GM18873 (cell line): ENCODE data around the gene QRFP.

ENCODE experiments used
- ATAC-seq: cut with Tn5 transposase; IDR thresholded peaks from one replicate; pipeline ENCODE4 v1.9.1; 2021; ENCODE audit warnings: mild to moderate bottlenecking, moderate library complexity, moderate number of reproducible peaks; ENCODE audit not compliant: unreplicated experiment, low FRiP score

The QRFP gene

GRCh38 chr9:130878295-130878694 is 18.3 kb downstream of the QRFP start:
- no peak for ATAC-seq

GRCh38 chr9:130877300-130877699 is 19.3 kb downstream of the QRFP start:
- ATAC-seq, result no peak

DNA sequence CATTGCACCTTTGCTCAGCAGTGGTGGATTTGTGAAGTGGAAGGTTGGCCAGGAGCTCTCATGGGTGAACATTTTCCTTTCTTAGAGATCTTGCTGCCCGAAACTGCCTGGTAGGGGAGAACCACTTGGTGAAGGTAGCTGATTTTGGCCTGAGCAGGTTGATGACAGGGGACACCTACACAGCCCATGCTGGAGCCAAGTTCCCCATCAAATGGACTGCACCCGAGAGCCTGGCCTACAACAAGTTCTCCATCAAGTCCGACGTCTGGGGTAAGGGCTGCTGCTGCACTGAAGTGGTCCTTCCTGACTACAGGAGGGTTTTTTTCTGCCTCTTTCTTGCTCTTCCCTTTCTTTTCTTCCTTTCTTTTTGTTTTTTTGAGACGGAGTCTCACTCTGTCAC is 21.8 kb downstream of the QRFP start:
- ATAC-seq, result no peak

DNA sequence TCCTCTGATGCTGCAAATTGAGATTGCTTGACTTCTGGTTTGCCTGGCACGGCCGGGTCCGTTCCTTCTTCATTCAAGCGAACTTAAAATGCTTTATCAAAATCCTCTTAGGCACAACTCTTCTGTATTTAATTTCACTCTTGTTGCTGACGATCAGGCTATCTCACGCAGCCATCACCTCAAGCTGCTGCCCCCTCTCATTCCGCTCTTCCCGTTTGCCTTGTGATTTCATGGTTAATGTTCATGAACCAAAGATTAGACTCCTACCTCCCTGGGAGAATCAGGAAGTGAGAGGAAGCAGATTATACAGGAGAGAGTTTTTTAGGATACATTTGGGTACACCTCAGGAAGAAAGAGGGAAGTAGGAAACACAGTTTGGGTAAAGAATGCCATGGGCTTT is 22.6 kb downstream of the QRFP start:
- no peak for ATAC-seq

DNA sequence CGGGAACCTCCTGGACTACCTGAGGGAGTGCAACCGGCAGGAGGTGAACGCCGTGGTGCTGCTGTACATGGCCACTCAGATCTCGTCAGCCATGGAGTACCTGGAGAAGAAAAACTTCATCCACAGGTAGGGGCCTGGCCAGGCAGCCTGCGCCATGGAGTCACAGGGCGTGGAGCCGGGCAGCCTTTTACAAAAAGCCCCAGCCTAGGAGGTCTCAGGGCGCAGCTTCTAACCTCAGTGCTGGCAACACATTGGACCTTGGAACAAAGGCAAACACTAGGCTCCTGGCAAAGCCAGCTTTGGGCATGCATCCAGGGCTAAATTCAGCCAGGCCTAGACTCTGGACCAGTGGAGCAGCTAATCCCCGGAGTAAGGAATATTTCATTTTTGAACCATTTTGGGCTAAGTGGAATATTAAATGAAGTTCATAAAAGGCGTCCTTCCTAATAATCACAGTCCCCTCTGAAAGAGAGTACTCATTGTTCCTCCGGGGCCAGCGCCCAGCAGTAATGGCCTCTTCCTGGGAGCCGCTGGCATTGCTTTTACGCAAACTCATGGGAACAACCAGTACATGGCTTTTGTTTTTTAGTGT is 23.6 kb downstream of the QRFP start:
- no peak for ATAC-seq

DNA sequence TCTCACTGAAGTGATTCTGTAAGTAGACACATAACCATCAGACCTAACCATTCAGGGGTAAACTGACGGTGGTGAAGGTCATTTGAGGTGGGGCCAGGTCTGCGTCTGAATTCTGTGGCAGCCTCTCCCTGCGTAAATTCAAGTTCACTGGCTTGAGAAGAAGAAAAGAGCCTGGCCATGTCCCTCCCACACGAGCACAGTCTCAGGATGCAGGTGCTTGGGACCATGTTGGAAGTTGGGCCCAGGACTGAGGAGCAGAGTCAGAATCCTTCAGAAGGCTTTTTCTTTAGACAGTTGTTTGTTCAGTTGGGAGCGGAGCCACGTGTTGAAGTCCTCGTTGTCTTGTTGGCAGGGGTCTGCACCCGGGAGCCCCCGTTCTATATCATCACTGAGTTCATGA is 24.1 kb downstream of the QRFP start:
- no peak for ATAC-seq

DNA sequence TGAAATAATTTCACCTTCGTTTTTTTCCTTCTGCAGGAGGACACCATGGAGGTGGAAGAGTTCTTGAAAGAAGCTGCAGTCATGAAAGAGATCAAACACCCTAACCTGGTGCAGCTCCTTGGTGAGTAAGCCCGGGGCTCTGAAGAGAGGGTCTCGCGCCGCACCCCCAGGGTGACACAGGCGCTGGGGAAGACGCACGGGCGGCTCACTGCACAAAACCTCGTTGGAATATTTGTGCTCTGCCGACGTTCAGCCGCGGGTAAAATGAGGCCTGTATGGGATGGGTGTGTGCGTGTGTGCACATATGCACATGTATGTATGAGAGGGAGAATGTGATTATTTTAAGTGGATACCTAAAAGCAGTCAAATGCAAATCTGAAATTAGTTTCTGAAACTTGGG is 24.5 kb downstream of the QRFP start:
- no peak for ATAC-seq

DNA sequence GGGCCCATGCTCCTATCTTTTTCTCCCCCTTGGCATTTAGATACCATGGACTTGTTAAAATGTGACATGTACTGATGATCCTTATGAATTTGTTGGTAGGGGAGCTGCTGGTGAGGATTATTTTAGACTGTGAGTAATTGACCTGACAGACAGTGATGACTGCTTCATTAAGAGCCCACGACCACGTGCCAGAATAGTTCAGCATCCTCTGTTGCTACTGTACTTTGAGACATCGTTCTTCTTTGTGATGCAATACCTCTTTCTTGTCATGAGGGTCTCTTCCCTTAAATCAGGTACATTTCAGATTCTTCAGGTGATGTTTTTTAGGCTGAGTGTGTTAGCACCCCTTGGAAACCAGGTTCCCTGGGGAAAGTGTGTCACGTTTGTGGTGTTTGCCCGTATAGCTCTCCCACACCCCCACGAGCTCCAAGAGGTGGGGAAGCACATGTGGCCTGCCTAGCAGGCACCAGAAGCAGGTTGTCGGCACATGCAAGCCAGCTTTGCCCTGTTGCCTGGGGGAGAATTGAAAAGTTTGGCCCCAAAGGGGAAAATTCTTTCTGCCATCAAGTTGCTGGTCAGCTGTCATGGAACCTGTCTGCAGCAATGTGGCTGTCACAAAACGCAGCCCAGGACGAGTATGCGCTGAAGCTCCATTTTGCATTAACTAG is 25.1 kb downstream of the QRFP start:
- ATAC-seq, result no peak

GRCh38 chr9:130870491-130871381 is 25.9 kb downstream of the QRFP start:
- ATAC-seq, result no peak

DNA sequence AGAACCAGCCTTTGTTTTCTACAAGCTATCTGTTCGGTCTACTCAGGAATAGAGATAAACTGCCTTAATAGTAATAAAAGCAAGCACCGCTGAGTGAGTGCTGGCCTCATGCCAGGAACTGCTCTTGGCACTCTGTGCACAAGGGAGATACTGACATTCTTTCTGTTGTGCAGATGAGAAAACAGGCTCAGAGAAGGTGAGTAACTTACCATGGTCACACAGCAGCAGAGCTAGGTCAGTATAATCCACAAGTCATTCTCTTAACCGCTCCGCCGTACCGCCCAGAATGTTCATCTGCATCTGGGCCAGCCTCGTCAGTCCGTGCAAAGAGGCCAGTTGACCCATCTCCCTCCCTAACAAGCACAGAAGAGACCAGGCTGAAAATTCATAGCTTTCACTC is 27.4 kb downstream of the QRFP start:
- no peak for ATAC-seq

- ATAC-seq, result no peak
Observed at GRCh38 chr9:130868230-130868629, 28.4 kb downstream of the QRFP start.

GRCh38 chr9:130867556-130867955 is 29.1 kb downstream of the QRFP start:
- no peak for ATAC-seq

GRCh38 chr9:130866474-130866965 is 30.1 kb downstream of the QRFP start:
- no peak for ATAC-seq

GRCh38 chr9:130865921-130866320 is 30.7 kb downstream of the QRFP start:
- no peak for ATAC-seq

DNA sequence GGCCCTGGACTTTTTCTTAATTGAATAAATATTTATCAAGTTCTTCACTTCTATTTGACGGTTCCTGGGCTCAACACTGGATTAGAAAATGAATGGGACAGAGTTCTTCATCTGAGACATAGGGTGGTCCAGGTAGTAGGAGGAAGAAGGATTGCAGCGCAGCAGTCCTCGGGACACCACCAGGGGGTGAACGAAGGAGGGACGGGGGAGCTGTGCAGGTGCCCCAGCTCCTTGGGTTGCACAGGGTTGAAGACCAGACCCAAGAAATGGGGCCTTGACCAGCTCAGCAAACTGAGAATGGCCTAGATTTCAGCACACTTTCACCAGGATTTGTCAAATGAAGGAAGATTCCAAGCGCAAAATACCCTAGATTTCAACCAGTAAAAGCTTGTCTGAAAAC is 32.1 kb downstream of the QRFP start:
- no peak for ATAC-seq

DNA sequence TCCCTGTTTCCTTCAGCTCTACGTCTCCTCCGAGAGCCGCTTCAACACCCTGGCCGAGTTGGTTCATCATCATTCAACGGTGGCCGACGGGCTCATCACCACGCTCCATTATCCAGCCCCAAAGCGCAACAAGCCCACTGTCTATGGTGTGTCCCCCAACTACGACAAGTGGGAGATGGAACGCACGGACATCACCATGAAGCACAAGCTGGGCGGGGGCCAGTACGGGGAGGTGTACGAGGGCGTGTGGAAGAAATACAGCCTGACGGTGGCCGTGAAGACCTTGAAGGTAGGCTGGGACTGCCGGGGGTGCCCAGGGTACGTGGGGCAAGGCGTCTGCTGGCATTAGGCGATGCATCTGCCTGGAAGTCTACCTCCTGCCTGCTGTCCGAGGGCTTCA is 33.9 kb downstream of the QRFP start:
- no peak for ATAC-seq

GRCh38 chr9:130862217-130862616 is 34.4 kb downstream of the QRFP start:
- ATAC-seq, result no peak

- no peak for ATAC-seq
Observed at GRCh38 chr9:130861372-130862180, 35.0 kb downstream of the QRFP start.

GRCh38 chr9:130860458-130861316 is 35.9 kb downstream of the QRFP start:
- no peak for ATAC-seq
